Endothelial cell of umbilical vein (primary cell): ENCODE data around the gene HPCAL4. TPM values are rescaled to one million over a fixed set of nuclear protein-coding genes. Genes with fewer than 3 reads are reported as not detected.
A peak's percentile ranks its signal among the peaks of the same experiment; 100 is the strongest.

Source experiments
- Bru-seq: library from RNA; stranded (reverse); fragments of 400-500 nt; gene quantifications from one replicate; lab custom pipeline; 2021; lab: Mats Ljungman, UMichigan
- BruChase-seq, 2 experiments: library from RNA; stranded (reverse); fragments of 400-500 nt; gene quantifications; one replicate each; lab custom pipeline; 2021; lab: Mats Ljungman, UMichigan
- BruUV-seq: library from RNA; stranded (reverse); fragments of 400-500 nt; replicated peaks from 2 replicates; lab custom pipeline; 2021; lab: Mats Ljungman, UMichigan
- CTCF ChIA-PET: fragments of 300-600, 350-600 bp; sonication (Branson Sonifier 250); formaldehyde crosslinking; loops from one replicate; lab custom pipeline; 2021; ENCODE audit warnings: antibody characterized with exemption, inconsistent platforms; lab: Charles Lee
- POLR2A ChIA-PET: fragments of 300-600, 350-600 bp; sonication (Branson Sonifier 250); formaldehyde crosslinking; loops from one replicate; lab custom pipeline; 2021; ENCODE audit warnings: antibody characterized with exemption, inconsistent platforms; lab: Charles Lee
- DNase-seq: peaks from one replicate; pipeline ENCODE4 v3.0.0-alpha.2; 2011; ENCODE audit warnings: low read depth, low spot score
- FAIRE-seq: peaks from 2 replicates; lab custom pipeline; 2011; peaks lifted over from hg19 to GRCh38; lab: Jason Lieb, UNC
- H2AFZ ChIP-seq: 2 replicates; pipeline ENCODE4 v1.6.0; 2012; ENCODE audit warnings: low read depth, low read length, control low read depth, inconsistent platforms
- H3K27ac ChIP-seq: 2 replicates; pipeline ENCODE4 v1.5.1; 2011; ENCODE audit warnings: low read depth, mild to moderate bottlenecking, control low read depth, low read length, moderate library complexity; ENCODE audit not compliant: insufficient read depth
- H3K27me3 ChIP-seq, 2 experiments: 2 replicates each; pipeline versions ENCODE4 v1.6.0 to v1.6.1; 2011; ENCODE audit warnings: low read length in 2 of 2, mixed read lengths in 1 of 2; ENCODE audit not compliant: control insufficient read depth in 2 of 2, insufficient read depth in 2 of 2
- H3K36me3 ChIP-seq, 2 experiments: 2 replicates in 1 of 2; 3 replicates in 1 of 2; pipeline ENCODE4 v1.5.1; 2011; ENCODE audit warnings: low read length in 2 of 2, mild to moderate bottlenecking in 1 of 2, moderate library complexity in 1 of 2; ENCODE audit not compliant: control insufficient read depth in 2 of 2, insufficient read depth in 2 of 2; ENCODE audit errors: extremely low read depth in 1 of 2
- H3K4me1 ChIP-seq: 3 replicates; pipeline ENCODE4 v1.5.1; 2011; ENCODE audit warnings: mild to moderate bottlenecking, low read length; ENCODE audit not compliant: control insufficient read depth, insufficient read depth; ENCODE audit errors: extremely low read depth
- H3K4me2 ChIP-seq: 2 replicates; pipeline ENCODE4 v1.6.1; 2011; ENCODE audit warnings: low read length, control low read depth, mixed read lengths; ENCODE audit not compliant: insufficient read depth
- H3K4me3 ChIP-seq, 3 experiments: fragments of 200-600 bp in 1 of 3; sonication (generic), shearing (Covaris generic) in 1 of 3; replicated peaks in 1 of 3; 2 replicates each; pipeline ENCODE4 v1.5.1; 2011 to 2016; ENCODE audit warnings: control low read depth in 3 of 3, low read length in 3 of 3, mild to moderate bottlenecking in 2 of 3, inconsistent platforms in 1 of 3, low read depth in 1 of 3, moderate library complexity in 1 of 3; ENCODE audit not compliant: insufficient read depth in 1 of 3
- H3K79me2 ChIP-seq: 2 replicates; pipeline ENCODE4 v1.6.0; 2012; ENCODE audit warnings: low read length, inconsistent platforms; ENCODE audit not compliant: control insufficient read depth, insufficient read depth
- H3K9ac ChIP-seq: replicated peaks from 2 replicates; pipeline ENCODE3; 2011; ENCODE audit warnings: low read length, control low read depth; ENCODE audit not compliant: insufficient read depth; ENCODE audit errors: extremely low read depth
- H3K9me1 ChIP-seq: replicated peaks from 3 replicates; pipeline ENCODE4 v1.6.0; 2011; ENCODE audit warnings: mild to moderate bottlenecking, low read length; ENCODE audit not compliant: control insufficient read depth, insufficient read depth; ENCODE audit errors: extremely low read depth
- H3K9me3 ChIP-seq: replicated peaks from 2 replicates; pipeline ENCODE4 v1.5.1; 2012; ENCODE audit warnings: low read length, inconsistent platforms; ENCODE audit not compliant: control insufficient read depth, insufficient read depth
- H4K20me1 ChIP-seq: replicated peaks from 2 replicates; pipeline ENCODE3; 2011; ENCODE audit warnings: mild to moderate bottlenecking, low read length; ENCODE audit not compliant: control insufficient read depth, insufficient read depth; ENCODE audit errors: extremely low read depth
- EZH2 ChIP-seq: IDR thresholded peaks from 2 replicates; pipeline ENCODE4 v1.6.1; 2012; ENCODE audit warnings: borderline replicate concordance, low read depth, mild to moderate bottlenecking, moderate library complexity, low read length, inconsistent platforms; ENCODE audit not compliant: severe bottlenecking
- FOS ChIP-seq: IDR thresholded peaks from 2 replicates; pipeline ENCODE4 v1.6.1; 2011; ENCODE audit warnings: mild to moderate bottlenecking, low read length, moderate library complexity, borderline replicate concordance; ENCODE audit not compliant: insufficient read depth
- GATA2 ChIP-seq: IDR thresholded peaks from 2 replicates; pipeline ENCODE4 v1.7.0; 2011; ENCODE audit warnings: low read depth, mild to moderate bottlenecking, moderate library complexity, mixed read lengths, low read length; ENCODE audit not compliant: insufficient read length, insufficient read depth
- JUN ChIP-seq: IDR thresholded peaks from 2 replicates; pipeline ENCODE4 v1.6.1; 2011; ENCODE audit warnings: borderline replicate concordance, low read depth; ENCODE audit not compliant: insufficient read length, insufficient read depth
- MAX ChIP-seq: IDR thresholded peaks from 2 replicates; pipeline ENCODE4 v1.6.1; 2011; ENCODE audit not compliant: insufficient read depth, insufficient read length
- MYC ChIP-seq: IDR thresholded peaks from one replicate; pipeline ENCODE4 v1.6.1; 2011; ENCODE audit warnings: mild to moderate bottlenecking, low read depth, low read length
- POLR2A ChIP-seq: IDR thresholded peaks from 2 replicates; pipeline ENCODE4 v1.6.1; 2012; ENCODE audit warnings: low read depth, mild to moderate bottlenecking, control low read depth, low read length
- POLR2AphosphoS5 ChIP-seq: IDR thresholded peaks from 2 replicates; pipeline ENCODE4 v1.6.1; 2012; ENCODE audit warnings: low read depth, mild to moderate bottlenecking, control low read depth, low read length, moderate library complexity; ENCODE audit not compliant: insufficient read depth
- dilution Hi-C: fragments of 300-500 bp; cut with MboI; formaldehyde crosslinking; loops from one replicate; pipeline ENCODE4 v1.15.0; 2019; ENCODE audit warnings: low sequenced_read_pairs; ENCODE audit not compliant: extremely low pct_ligation_motif_present
- intact Hi-C: fragments of 100-400 bp; cut with micrococcal nuclease; formaldehyde crosslinking; loops from one replicate; pipeline ENCODE4 v1.10.0; 2022
- long read RNA-seq: library from polyadenylated mRNA; stranded (forward); transcript quantifications from one replicate; pipeline ENCODE4 v2.0.0, GENCODE V29; 2021
- polyA minus RNA-seq, 3 experiments: library from RNA; depleted of rRNA, polyadenylated mRNA; stranded (reverse); fragments of >200 nt; gene quantifications; 1 replicate in 1 of 3; 2 replicates in 2 of 3; pipeline ENCODE4 v1.2.3, GENCODE V29; 2011
- polyA plus RNA-seq, 4 experiments: library from polyadenylated mRNA; depleted of rRNA in 3 of 4; stranded (reverse) in 3 of 4; unstranded in 1 of 4; fragments of >200 nt; gene quantifications; 2 replicates each; pipeline versions ENCODE4 v1.2.1 to v1.2.3, GENCODE V29; 2011 to 2012; ENCODE audit warnings: missing spikeins in 1 of 4
- total RNA-seq: library from RNA; stranded (reverse); gene quantifications from 2 replicates; pipeline ENCODE4 v1.2.3, GENCODE V29; 2021
- TF ChIP-seq, protein P1 (sequence below), 2 donors: IDR thresholded peaks; 1 replicate in 1 of 2; 2 replicates in 1 of 2; pipeline ENCODE4 v1.5.1; 2011; ENCODE audit warnings: low read length in 2 of 2, mild to moderate bottlenecking in 2 of 2, moderate library complexity in 2 of 2, control low read depth in 1 of 2, inconsistent platforms in 1 of 2, low read depth in 1 of 2; ENCODE audit not compliant: insufficient read depth in 1 of 2; ENCODE audit errors: extremely low read depth in 1 of 2

The HPCAL4 gene
- total RNA-seq = not detected in 2 replicates
- not detected in 2 replicates for polyA plus RNA-seq
- polyA plus RNA-seq (2011; cell fraction: cytosol; rRNA removed) = not detected in 2 replicates
- polyA plus RNA-seq (2011; cell fraction: nucleus; rRNA removed) = not detected in 2 replicates
- polyA plus RNA-seq (2012) = not detected in 2 replicates
- polyA minus RNA-seq = not detected in 2 replicates
- not detected for polyA minus RNA-seq (2011; cell fraction: cytosol; rRNA and poly(A)+ RNA removed)
- polyA minus RNA-seq (2011; cell fraction: nucleus; rRNA and poly(A)+ RNA removed) = not detected in 2 replicates
- Bru-seq, nascent RNA = not detected
- BruChase-seq, experiment 1, labeled RNA remaining after a 6-hour chase = percentile 7 among the genes with signal in this experiment
- BruChase-seq, experiment 2, labeled RNA remaining after a 2-hour chase = not detected
- long read RNA-seq = 0 reads

DNA sequence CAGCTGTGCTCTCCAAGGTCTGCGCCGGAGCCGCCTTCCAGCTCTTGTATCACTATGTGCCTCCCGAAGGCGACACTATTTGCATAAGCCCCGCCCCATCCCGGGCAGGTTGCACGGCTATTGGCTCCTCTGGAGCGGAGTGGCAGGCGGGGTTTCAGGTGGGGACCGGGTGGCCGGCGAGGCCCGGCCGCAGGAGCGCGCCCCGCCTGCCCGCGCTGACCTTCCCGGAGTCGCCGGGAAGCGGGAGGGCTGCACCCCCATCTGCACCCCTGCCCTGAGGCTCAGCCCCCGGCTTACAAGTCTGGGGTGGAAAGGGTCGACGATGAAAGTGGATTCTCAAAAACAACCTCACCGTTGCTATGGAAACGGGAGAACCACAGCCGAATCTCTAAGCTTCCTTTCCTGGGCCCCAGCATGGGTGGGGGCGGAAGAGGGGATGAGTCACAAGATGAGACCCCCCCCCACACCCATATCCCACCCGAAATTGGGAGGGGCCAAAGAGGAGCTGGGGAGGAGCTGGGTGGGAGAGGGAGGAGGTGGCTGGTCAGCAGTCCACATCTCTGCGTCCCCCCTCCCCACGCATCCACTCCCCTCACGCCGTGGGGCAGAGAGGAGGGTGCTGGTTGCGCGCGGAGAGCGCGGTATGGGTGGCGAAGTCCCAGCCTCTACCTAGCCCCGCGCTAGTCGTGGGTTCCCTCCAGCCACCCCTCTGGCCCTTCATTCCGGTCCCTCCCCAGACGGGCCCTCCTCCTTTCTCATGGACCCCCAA lies at the start of gene HPCAL4:
HPCAL4 (minus strand) TSS at position 51 of the 769 bp plus-strand sequence. CDS start 6,830 bp downstream, outside the sequence.
- H3K4me1 ChIP-seq = no peaks in the 10 kb centered on the region
- TF ChIP-seq GATA2 (no peak), POLR2A (no peak), MYC (no peak), JUN (no peak), POLR2AphosphoS5 (no peak), MAX (no peak), FOS (no peak), EZH2 (no peak)
- TF ChIP-seq, protein P1, sequence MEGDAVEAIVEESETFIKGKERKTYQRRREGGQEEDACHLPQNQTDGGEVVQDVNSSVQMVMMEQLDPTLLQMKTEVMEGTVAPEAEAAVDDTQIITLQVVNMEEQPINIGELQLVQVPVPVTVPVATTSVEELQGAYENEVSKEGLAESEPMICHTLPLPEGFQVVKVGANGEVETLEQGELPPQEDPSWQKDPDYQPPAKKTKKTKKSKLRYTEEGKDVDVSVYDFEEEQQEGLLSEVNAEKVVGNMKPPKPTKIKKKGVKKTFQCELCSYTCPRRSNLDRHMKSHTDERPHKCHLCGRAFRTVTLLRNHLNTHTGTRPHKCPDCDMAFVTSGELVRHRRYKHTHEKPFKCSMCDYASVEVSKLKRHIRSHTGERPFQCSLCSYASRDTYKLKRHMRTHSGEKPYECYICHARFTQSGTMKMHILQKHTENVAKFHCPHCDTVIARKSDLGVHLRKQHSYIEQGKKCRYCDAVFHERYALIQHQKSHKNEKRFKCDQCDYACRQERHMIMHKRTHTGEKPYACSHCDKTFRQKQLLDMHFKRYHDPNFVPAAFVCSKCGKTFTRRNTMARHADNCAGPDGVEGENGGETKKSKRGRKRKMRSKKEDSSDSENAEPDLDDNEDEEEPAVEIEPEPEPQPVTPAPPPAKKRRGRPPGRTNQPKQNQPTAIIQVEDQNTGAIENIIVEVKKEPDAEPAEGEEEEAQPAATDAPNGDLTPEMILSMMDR (IDR thresholded peaks at IDR 0.05; ENCODE audit: extremely low read depth in 1 of 2, insufficient read depth in 1 of 2, low read depth in 1 of 2, low read length in 2 of 2) = no peak
- peak; percentile 58 for DNase-seq
- CTCF ChIA-PET = interaction anchor here (0.6 to 1.4 kb wide), 7 partner anchors 8 to 85 kb away, joined by 3 to 5 read pairs (median 3); no protein-coding TSS in a partner anchor
- no peaks in the 10 kb centered on the region for H3K36me3 ChIP-seq
- H3K4me3 ChIP-seq = no peak within 1 kb of the TSS
- H3K9me1 ChIP-seq = no peaks in the 10 kb centered on the region
- no TSS peak for BruUV-seq
- H3K79me2 ChIP-seq = no peaks in the 10 kb centered on the region
- peak; percentile 78 for FAIRE-seq
- H3K27me3 ChIP-seq = peaks cover 67 to 75% of the 10 kb centered on the region in 2 experiments
- H3K9ac ChIP-seq = no peak within 1 kb of the TSS
- no peaks in the 10 kb centered on the region for H3K9me3 ChIP-seq
- dilution Hi-C loops (no loop called here), intact Hi-C loops (no loop called here)
- H2AFZ ChIP-seq = no peak within 1 kb of the TSS
- H4K20me1 ChIP-seq = no peaks in the 10 kb centered on the region
- no peak within 1 kb of the TSS for H3K27ac ChIP-seq
- POLR2A ChIA-PET = no interaction called here
- H3K4me2 ChIP-seq = no peak within 1 kb of the TSS
